GM21529 (cell line): Measurements from ENCODE around the gene CCNC.

Experiments used
- ATAC-seq: cut with Tn5 transposase; IDR thresholded peaks from one replicate; pipeline ENCODE4 v1.9.1; 2021; ENCODE audit not compliant: unreplicated experiment

CCNC gene

DNA sequence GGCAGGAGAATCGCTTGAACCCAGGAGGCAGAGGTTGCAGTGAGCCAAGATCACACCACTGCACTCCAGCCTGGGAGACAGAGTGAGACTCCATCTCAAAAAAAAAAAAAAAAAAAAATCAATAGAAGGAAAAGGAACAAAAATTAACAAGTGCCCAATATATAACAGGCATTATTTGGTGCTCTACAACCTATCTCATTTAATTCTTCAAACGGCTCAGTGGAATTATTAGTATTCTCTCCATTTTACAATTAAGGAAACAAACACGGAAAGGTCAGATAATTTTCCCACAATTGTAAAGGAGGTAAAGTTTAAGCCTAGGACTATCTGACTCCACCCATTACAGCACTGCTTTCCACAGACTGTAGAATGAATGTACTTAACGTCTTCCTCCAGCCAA lies 19.8 kb downstream of the CCNC start:
- no peak for ATAC-seq

DNA sequence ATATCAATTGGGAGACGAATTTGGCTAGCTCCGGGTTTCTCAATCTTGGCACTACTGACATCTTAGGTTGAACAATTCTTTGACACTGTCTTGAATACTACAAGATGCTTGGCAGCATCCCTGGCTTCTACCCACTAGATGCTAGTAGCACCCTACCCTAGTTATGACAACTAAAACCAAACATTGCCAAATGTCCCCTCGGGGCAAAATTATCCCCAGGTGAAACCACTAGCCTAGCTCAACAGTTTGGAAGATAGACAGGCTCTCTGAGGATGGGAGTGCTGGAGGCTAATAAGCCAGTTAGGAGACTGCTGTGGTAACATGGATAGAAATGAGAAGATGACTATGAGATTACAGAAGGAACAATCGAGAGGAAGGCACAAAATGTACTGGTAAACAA lies 20.9 kb downstream of the CCNC start:
- no peak for ATAC-seq

DNA sequence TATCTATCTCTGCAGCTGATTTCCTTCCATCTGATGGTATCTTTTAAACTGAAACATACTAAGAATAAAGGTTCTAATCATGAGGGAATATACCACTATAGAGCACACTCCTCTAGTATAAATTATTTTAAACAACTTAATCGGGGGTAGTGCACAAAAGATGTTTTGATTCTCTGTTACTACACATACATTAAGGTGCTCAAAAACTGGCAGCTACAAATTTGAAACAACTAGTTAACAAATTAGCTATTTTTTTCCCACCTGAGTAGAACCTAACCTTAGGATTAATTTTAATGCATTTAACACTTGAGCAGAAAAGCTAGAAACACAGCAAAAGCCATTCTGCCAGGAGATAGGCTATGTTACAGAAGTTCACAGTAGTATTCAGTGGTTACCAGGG lies 23.0 kb downstream of the CCNC start:
- ATAC-seq, result no peak

DNA sequence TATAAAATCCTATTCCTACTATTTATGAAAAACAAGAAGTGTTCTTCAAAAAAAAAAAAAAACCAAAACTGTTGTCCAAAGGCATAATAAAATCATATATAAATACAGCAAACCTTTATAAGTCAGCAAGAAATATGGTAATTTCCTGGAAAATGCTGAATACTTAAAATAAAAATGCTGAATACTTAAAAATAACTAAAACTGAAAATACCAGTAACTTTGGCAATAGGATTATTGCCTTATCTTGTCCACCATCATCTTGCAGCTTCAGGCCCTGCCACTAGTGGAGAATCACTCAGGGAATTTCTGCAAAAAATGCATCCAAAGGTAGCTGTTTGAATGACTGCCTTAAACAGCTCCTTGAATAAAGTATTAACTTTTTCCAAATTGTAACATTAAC lies 24.5 kb downstream of the CCNC start:
- ATAC-seq, result no peak

DNA sequence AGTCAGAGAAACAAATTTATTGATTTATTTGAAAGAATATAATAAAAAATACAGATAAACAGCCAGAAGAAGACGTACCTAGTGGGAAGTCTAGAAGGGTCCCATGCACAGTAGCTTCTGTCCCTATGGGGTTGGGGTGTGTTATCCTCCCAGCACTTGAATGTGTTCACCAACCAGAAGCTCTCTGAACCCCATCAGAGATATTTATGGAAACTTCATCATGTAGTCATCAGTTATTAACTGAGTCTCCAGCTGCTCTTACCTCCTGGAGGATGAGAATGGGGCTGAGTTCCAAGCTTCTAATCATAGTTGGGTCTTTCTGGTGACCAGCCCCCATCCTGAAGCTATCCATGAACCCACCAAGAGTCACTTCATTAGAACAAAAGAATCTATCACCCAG lies 37.8 kb downstream of the CCNC start:
- no peak for ATAC-seq

DNA sequence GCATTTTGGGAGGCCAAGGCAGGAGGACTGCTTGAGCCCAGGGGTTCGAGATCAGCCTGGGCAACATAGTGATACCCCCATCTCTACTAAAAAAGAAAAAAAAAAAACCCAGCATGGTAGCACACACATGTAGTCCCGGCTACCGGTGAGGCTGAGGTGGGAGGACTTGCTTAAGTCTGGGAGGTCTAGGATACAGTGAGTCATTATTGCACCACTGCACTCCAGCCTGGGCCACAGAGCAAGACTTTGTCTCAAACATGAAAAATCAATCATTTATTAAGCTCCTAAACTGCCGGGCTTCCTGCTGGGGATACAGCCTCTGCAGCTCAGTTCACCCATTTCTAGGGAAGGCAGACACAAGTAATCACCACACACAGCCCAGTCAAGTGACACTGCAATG lies 45.9 kb downstream of the CCNC start:
- no peak for ATAC-seq

DNA sequence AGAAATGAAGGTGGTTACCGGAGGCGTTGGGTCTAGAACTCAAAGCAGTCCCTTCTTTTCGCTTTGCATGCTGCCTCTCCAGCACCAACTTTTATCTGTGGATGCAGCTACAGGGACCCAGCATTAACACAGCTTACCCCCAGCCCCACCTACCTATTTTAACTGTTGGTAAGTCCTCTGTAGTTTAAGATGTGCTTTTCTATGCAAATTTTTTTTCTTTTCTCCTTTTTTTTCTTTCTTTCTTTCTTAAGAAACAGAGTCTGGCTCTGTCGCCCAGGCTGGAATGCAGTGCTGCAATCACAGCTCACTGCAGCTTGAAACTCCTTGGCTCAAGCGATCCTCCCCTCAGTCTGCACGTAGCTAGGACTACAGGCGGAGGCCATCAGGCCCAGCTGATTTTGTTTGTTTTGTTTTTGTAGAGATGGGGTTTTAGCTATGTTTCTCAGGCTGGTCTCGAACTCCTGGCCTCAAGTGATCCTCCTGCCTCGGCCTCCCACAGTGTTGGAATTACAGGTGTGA lies 46.8 kb downstream of the CCNC start:
- ATAC-seq, result peak; percentile 23

DNA sequence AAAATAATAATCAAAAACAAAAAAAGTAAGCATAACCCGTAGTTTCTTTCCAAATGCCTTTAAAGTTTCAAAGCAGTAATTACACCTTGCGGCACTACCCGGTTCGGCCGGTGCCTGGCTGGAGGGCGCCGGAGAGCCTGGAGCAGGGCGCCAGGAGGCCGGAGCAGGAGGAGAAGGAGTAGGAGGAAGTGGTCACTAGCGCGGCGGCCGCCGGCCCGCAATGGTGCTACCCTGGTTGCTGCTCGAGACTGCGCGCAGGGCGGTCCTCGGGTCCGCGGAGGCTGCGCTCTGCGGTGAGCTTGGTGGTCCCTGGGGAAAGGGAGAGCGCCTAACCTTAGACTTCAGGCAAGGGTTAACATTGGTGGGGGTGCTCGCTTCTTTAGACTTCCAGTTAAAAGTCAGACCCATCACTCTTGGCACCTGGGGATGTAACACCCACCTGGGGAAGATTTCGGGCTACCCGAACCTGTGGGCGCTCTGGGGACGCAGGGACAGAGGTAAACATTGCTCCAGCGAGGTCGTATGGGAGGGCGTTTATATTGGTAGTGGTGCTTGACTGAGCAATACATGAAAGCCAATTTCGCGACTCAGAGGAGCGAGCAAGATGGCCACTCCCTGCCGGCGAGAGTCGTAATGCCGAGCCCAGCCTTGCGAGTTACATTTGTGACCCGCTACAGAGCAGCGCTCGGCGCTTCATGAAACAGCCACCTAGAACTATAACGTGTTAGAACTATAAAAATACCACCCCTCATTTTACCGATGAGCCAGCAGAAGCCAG lies 47.4 kb downstream of the CCNC start:
- ATAC-seq, result peak; percentile 94

DNA sequence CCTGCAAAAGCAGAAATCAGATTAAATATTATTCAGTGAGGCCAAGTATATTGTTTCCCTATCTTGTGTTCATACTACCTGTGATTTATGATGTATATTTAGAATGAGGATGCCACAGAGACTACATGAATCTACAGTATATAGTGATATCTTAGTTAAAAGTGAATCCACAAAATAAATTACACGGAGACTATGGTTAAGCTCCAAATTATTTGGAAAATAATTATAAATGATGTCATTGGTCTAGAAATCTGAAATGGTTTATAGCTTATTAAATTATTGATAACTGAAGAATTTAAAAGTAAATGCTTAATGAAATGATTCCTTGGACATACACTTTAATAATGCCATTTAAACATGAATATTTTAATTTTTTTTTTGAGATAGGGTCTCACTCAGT lies 49.0 kb downstream of the CCNC start:
- no peak for ATAC-seq

DNA sequence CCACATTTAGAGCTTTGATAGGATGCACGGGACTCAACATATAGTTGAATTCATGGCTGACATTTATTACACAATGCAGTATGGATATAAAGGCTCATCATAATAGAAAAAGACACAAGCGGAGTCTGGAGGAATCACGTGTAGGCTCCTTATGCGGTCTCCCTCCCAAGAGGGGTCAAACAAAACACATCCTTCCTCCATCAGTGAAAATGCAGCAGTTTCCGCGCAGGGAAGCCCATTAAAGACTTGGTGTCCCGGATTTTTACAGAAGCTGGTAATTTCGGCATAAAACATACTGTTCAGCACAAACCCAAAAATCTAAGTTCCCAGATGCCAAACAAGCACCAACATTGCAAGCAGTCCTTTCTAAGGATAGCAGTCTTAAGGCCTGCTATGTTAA lies 54.4 kb downstream of the CCNC start:
- no peak for ATAC-seq

DNA sequence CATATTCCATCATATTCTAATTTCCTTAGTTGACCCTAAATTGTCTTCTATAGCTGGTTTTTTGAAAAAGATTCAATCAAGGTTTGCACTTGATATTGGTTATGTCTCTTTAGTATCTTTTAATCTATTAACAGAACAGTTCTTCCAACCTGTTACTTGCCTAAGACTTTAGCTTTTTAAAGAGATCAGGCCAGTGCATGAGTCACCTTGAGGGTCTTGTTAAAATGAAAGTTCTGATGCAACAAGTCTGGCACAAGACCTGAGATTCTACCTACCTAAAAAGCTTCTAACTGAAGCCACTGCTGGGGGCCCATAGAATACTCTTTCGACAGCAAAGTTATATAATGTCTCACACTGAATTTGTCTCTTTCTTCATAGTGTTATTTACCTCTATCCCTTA lies 56.4 kb downstream of the CCNC start:
- ATAC-seq, result no peak

DNA sequence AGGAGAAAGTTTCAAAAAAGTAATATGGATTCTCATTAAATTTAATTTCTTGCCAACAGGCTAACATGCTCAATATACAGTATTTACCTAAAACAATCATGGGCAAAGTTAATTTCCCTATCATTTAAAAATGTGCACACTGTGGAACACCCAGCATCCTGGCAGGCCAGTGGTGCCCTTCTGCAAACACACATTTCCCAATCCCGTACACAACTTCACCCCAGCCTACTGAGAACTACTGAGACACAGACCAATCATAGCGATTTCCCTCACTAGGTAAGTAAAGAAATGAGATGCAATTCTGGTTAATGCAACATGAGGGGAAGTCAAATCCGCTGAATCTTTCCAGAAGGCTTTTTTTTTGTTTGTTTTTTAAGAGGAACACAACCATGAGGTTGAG lies 60.8 kb downstream of the CCNC start:
- ATAC-seq, result no peak

DNA sequence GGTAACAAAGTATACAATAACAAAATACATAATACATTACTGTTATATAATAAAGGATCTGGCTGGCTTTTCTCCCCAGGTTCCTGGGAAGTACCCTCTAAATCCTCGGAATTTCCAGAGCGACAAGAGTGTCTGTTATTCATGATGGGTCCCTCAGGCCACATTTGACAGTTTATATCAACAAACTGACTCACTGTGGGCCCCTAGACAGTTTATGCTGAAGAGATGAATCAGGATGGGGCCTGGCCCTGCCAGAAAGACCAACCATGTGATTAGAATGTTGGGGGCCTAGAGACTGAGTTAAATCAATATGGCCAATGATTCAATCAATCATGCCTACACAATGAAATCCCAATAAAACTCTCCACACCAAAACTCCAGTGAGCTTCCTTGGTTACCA lies 66.7 kb downstream of the CCNC start:
- no peak for ATAC-seq

DNA sequence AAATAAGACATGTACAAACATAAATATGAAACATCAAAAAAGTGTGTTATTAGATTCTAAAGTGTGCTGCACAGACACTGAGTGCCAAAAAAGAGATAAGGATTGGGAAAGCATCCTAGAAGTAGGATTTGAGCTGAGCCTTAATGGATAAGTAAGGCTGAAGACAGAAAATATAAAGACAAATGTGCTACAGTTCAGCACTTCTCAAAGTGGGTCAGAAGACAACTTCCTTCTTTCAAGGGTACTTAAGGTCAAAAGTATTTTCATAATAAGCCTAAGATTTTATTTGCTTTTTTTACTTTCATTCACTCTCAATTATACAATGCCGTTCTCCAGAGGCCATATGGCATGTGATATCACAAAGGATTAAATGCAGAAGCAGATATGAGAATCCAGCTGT lies 70.0 kb downstream of the CCNC start:
- ATAC-seq, result no peak

DNA sequence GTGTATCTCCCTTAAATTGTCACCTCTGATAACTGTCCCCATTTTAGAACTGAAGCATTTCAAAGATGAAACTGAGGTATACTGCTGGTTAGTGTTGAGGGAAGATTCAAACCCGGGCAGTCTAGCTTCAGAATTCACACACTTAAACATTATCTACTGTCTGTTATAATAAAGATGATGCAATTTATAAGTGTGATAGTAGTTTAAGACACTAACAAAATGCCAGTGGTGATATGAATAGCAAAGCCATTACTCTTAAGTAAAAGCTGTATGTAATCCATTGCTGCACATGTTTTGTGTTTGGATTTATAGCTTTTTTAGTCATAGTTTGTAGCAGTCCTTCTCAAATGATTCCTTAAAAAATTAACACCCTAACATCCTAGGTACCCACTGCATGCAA lies 73.0 kb downstream of the CCNC start:
- ATAC-seq, result no peak
